ENCODE results near the gene SLC22A14.
"Not testable (repeated sequence)": the region's sequence is repeated elsewhere in the genome, so short reads cannot be mapped to it uniquely, and the experiment has no call there.

The SLC22A14 gene

GRCh38 chr3:38313695-38314094, 31.6 kb downstream of the SLC22A14 start:
- DNase-seq (ENCODE audit: low spot score in 2 of 2) (no peak), ATAC-seq (ENCODE audit: low read depth) (no peak)
- Mint-ChIP-seq H3K9me3 (no peaks in the 10 kb centered on the region), H3K4me1 (no peaks in the 10 kb centered on the region), H3K27ac (no peak overlapping the region), H3K36me3 (no peaks in the 10 kb centered on the region), H3K4me3 (no peak overlapping the region), H3K27me3 (peaks cover 25% of the 10 kb centered on the region)

DNA sequence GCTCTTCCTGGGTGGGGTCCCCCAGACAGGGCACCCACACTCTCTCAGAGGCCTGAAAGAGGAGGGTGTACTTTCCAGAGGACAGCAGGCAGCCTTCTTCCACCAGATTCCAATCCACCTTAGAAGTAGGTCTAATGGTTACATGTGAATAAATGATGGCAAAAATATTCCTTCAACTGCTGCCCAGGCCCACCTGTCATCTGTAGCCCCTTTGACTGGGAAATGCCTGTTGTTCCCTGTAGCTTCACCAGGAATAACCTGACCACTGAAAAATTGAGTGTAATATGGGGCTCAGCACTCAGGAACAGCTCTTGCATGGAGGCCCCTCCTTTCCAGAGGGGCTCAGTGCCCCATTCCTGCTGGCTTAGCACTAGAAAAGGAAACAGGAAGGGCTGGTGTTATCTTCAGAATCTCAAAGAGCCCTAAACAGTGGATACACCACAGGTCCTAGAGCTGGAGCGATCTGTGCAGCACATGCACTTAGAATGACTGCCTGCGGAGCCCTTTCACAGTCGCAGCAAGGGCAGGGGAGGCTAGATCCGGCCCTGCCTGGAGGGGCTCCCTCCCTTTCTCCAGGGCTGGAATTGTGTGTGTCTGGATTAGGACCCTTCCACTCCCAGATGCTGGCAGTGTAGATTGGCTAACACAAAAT, 32.1 kb downstream of the SLC22A14 start:
- ATAC-seq (ENCODE audit: low read depth): no peak

GRCh38 chr3:38314764-38315487, 32.8 kb downstream of the SLC22A14 start:
- H3K27ac Mint-ChIP-seq: no peak overlapping the region
- no peak overlapping the region for H3K4me3 Mint-ChIP-seq

More for the DNA sequence above, 32.1 kb downstream of the SLC22A14 start:
- DNase-seq (ENCODE audit: low spot score in 2 of 2): no peak
- H3K9me3 Mint-ChIP-seq: no peaks in the 10 kb centered on the region
- H3K36me3 Mint-ChIP-seq: no peaks in the 10 kb centered on the region
- no peaks in the 10 kb centered on the region for H3K4me1 Mint-ChIP-seq
- no peak overlapping the region for H3K4me3 Mint-ChIP-seq
- no peak overlapping the region for H3K27ac Mint-ChIP-seq
- H3K27me3 Mint-ChIP-seq: peaks cover 21% of the 10 kb centered on the region

DNA sequence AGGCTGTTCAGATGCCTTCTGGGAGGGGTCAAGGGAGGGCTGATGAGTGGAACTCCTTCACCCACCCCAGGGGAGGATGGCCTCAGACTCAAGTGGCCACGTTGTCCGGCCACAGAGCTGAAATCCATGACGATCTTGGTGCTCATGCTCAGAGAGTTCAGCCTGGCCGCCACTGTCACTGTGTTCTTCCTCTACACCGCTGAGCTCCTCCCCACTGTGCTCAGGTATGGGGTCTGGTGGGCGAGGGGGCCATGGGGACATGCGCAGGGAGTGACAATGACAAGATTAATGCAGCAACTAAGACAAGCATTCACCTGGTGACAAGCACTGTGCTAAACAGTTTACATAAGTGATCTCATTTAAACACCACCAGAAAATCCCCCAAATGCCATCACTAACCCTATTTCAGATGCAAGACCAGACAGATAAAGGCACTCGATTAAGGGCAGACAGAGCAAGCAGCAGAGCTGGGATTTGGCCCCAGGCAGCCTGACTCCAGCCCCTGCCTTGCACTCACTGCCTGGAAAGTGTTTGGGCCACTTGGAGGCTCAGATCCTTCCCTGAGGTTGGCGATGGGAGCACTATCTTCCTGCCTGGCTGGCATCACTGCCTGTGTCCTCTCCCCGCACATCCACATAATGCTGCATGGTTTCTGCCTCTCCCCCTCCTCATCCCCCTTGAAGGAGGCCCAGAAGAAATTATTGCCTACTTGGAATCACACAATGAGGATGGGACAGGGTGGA, 33.6 kb downstream of the SLC22A14 start:
- H3K27me3 Mint-ChIP-seq: peaks cover 17% of the 10 kb centered on the region
- DNase-seq (ENCODE audit: low spot score in 2 of 2) (no peak), ATAC-seq (ENCODE audit: low read depth) (no peak)
- H3K9me3 Mint-ChIP-seq: no peaks in the 10 kb centered on the region
- H3K27ac Mint-ChIP-seq: no peak overlapping the region
- no peak overlapping the region for H3K4me3 Mint-ChIP-seq
- no peaks in the 10 kb centered on the region for H3K4me1 Mint-ChIP-seq
- H3K36me3 Mint-ChIP-seq: no peaks in the 10 kb centered on the region

More at GRCh38 chr3:38314764-38315487, 32.8 kb downstream of the SLC22A14 start:
- ATAC-seq (ENCODE audit: low read depth) (no peak), DNase-seq (ENCODE audit: low spot score in 2 of 2) (no peak)
- no peaks in the 10 kb centered on the region for H3K4me1 Mint-ChIP-seq
- no peaks in the 10 kb centered on the region for H3K36me3 Mint-ChIP-seq
- peaks cover 17% of the 10 kb centered on the region for H3K27me3 Mint-ChIP-seq
- H3K9me3 Mint-ChIP-seq: no peaks in the 10 kb centered on the region

DNA sequence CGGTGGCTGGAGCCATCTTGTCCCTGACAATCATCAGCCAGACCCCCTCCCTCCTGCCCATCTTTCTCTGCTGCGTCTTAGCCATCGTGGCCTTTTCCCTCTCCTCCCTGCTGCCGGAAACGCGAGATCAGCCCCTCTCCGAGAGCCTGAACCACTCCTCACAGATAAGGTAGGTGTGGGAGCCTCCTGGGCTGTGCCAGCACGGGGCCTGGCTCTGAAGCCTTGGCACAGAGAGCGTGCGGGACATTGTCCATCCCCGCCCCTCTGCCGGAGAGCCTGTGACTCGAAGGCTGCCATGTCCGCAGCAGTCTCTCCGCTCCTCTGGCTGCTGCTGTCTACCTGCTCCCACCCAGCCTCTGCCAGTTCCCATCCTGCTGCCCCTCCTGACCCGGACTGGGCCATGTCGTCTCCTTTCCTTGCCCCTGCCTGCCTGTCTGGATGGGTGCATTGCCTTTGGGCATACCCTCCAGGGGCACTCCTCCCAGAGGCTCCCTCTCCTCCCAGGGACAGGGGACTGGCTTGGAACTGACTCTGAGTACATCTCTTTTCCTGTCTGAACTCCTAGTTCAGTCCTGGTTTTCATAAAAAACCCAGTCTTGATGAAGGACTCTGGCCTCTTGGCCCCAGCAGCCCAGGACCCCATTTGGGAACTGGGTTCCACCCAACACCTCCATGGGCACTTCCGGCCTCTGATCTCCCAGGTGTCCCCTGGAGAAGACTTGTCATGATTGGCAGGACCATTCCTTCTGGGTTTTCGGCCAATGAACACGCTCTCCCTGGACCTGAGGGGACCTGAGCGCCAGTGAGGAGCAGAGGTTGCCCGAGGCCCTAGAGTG, 34.5 kb downstream of the SLC22A14 start:
- Mint-ChIP-seq H3K27me3 (peaks cover 15% of the 10 kb centered on the region), H3K4me1 (no peaks in the 10 kb centered on the region), H3K27ac (no peak overlapping the region), H3K36me3 (no peaks in the 10 kb centered on the region), H3K4me3 (no peak overlapping the region), H3K9me3 (peaks cover 1% of the 10 kb centered on the region)
- DNase-seq (ENCODE audit: low spot score in 2 of 2) (no peak), ATAC-seq (ENCODE audit: low read depth) (no peak)

- H3K4me3 Mint-ChIP-seq: no peak overlapping the region
- DNase-seq (ENCODE audit: low spot score in 2 of 2) (no peak), ATAC-seq (ENCODE audit: low read depth) (no peak)
- no peaks in the 10 kb centered on the region for H3K36me3 Mint-ChIP-seq
- peaks cover 1% of the 10 kb centered on the region for H3K9me3 Mint-ChIP-seq
- H3K4me1 Mint-ChIP-seq: no peaks in the 10 kb centered on the region
- H3K27ac Mint-ChIP-seq: no peak overlapping the region
- peaks cover 13% of the 10 kb centered on the region for H3K27me3 Mint-ChIP-seq
Observed at GRCh38 chr3:38317192-38317759, 35.2 kb downstream of the SLC22A14 start.

DNA sequence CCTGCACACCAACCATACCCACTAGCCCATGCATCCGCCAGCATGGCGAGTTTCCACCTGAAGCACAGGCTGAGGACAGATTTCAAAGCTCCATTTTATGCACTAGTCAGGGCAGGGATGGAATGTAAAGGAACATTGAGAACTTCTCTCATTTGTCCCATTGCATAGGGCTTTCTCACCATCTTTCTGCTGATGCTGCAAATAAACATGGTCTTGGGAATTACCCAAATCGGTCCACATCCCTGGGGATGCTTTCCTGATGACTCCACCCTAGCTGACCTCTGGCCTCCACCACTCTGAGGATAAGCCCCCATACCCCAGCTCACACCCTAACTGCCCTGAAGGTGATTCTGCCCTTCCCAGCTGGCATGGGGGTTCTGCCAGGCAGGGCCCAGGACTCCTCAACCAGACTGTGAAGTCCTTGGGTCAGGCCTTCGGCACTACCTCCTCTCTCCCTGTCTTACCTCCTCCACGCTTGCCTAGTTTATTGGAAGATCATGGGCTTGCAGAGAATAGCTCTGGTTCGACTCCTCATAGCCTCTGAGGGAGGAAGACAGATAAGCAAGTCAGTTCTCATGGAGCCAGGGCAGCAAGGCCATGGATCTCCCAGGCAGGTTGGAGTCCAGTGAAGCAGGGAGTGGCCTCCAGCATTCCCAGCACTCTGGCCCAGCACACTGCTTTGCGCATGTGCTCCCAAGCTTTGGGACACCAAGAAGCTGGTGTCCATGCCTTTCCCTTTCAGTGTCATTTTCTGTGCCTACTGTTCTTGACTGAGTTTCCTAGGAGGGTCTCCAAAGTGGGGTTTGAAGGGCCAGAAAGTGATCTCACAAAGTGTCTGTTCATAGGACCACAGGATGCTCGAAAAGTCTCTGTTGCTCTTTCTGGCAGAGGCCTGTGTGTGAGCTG, 36.9 kb downstream of the SLC22A14 start:
- no peaks in the 10 kb centered on the region for H3K36me3 Mint-ChIP-seq
- H3K27ac Mint-ChIP-seq: no peak overlapping the region
- DNase-seq (ENCODE audit: low spot score in 2 of 2) (no peak), ATAC-seq (ENCODE audit: low read depth) (no peak)
- H3K9me3 Mint-ChIP-seq: peaks cover 4% of the 10 kb centered on the region
- H3K27me3 Mint-ChIP-seq: peaks cover 11% of the 10 kb centered on the region
- no peaks in the 10 kb centered on the region for H3K4me1 Mint-ChIP-seq
- no peak overlapping the region for H3K4me3 Mint-ChIP-seq

GRCh38 chr3:38320638-38321037, 38.5 kb downstream of the SLC22A14 start:
- H3K4me1 Mint-ChIP-seq; H3K27me3 Mint-ChIP-seq; H3K4me3 Mint-ChIP-seq; H3K27ac Mint-ChIP-seq; ATAC-seq (ENCODE audit: low read depth); DNase-seq (ENCODE audit: low spot score in 2 of 2); H3K9me3 Mint-ChIP-seq; H3K36me3 Mint-ChIP-seq: not testable (repeated sequence)

- H3K27ac Mint-ChIP-seq: no peak overlapping the region
- H3K27me3 Mint-ChIP-seq: peaks cover 11% of the 10 kb centered on the region
- no peaks in the 10 kb centered on the region for H3K36me3 Mint-ChIP-seq
- H3K4me1 Mint-ChIP-seq: no peaks in the 10 kb centered on the region
- no peak overlapping the region for H3K4me3 Mint-ChIP-seq
- DNase-seq (ENCODE audit: low spot score in 2 of 2): no peak
- ATAC-seq (ENCODE audit: low read depth): no peak
- H3K9me3 Mint-ChIP-seq: peaks cover 4% of the 10 kb centered on the region
Observed at GRCh38 chr3:38323060-38323459, 41.0 kb downstream of the SLC22A14 start.

- Mint-ChIP-seq H3K4me3 (no peak overlapping the region), H3K36me3 (no peaks in the 10 kb centered on the region), H3K9me3 (peaks cover 4% of the 10 kb centered on the region), H3K27me3 (peaks cover 14% of the 10 kb centered on the region), H3K4me1 (no peaks in the 10 kb centered on the region), H3K27ac (no peak overlapping the region)
- DNase-seq (ENCODE audit: low spot score in 2 of 2) (no peak), ATAC-seq (ENCODE audit: low read depth) (no peak)
Observed at GRCh38 chr3:38325256-38325655, 43.2 kb downstream of the SLC22A14 start.

DNA sequence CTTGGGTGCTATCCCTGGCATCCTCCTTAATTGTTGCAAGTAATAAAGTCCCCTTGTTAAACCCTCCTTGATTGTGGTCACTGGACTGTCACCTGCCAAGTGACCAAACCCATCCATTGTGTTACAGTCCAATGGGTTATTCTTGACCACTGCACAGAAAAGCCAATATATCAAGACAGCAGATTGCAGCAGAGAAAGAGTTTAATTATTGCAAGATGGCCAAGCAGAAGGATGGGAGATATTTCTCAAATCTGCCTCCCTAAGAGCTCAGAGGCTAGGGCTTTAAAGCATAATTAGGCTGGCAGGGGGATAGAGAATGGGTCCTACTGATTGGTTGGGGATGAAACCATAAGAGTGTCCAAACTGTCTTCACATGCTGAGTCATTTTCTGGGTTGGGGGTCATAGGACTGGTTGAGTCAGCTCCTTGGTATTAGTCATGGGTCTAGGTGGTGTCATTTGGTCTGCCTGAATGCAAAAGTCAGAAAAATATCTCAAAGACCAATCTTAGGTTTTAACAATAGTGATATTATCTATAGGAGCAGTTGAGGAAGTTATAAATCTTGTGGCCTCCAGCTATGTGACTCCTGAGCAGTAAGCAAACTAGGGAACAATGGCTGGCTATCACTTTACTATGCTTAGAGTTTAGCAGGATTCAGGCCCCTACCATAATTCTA, 45.4 kb downstream of the SLC22A14 start:
- Mint-ChIP-seq H3K27me3 (peaks cover 14% of the 10 kb centered on the region), H3K9me3 (peaks cover 3% of the 10 kb centered on the region), H3K36me3 (no peaks in the 10 kb centered on the region), H3K4me3 (no peak overlapping the region), H3K27ac (no peak overlapping the region), H3K4me1 (no peaks in the 10 kb centered on the region)
- ATAC-seq (ENCODE audit: low read depth) (no peak), DNase-seq (ENCODE audit: low spot score in 2 of 2) (no peak)

GRCh38 chr3:38331257-38332022, 49.3 kb downstream of the SLC22A14 start:
- ATAC-seq (ENCODE audit: low read depth) (no peak), DNase-seq (ENCODE audit: low spot score in 2 of 2) (no peak)
- Mint-ChIP-seq H3K36me3 (no peaks in the 10 kb centered on the region), H3K27ac (no peak overlapping the region), H3K27me3 (peaks cover 12% of the 10 kb centered on the region), H3K4me1 (no peaks in the 10 kb centered on the region), H3K9me3 (no peaks in the 10 kb centered on the region), H3K4me3 (no peak overlapping the region)
